ENCODE results near the gene AGBL5. TPM values are rescaled to one million over a fixed set of nuclear protein-coding genes. Genes with fewer than 3 reads are reported as not detected.

Gene AGBL5
- total and polyA plus RNA-seq, 3 donors from 2014 or later = 227 to 784 (median 294) TPM

DNA sequence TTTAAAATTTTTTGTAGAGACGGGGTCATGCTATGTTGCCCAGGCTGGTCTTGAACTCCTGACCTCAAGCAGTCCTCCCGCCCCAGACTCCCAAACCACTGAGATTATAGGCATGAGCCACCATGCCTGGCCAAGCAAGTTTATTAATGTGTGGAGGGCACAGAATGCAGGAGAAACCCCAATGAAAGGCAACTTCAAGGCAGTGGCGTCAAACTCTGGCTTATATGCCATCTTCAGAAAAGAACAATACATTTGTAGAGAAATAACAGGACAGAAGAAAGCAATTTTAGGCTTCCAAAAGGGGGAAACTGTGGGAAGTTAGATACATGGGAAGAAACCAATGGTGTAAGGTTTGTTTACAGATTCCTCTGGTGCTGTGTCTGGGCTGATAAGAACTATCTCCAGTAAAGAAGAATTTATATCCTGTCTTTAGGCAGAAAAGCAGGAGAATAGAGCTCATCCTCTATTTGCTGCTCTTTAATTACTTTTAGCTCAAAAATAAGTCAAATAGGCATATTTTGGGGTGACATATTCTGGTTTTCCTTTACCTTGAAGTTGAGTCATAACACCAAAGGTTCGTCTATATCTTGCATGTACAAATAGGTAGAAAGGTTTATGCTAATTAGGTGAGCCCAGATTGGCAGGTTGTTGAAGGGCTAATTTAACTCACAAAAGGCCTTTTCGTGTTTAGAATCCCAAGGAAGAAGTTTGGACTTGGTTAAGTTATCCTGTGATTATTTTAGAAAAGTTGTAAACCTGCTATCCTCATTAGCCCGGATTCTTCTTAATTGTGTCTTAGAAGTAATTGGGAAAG lies 44.7 kb upstream of the AGBL5 start:
- TF ChIP-seq, protein P1, sequence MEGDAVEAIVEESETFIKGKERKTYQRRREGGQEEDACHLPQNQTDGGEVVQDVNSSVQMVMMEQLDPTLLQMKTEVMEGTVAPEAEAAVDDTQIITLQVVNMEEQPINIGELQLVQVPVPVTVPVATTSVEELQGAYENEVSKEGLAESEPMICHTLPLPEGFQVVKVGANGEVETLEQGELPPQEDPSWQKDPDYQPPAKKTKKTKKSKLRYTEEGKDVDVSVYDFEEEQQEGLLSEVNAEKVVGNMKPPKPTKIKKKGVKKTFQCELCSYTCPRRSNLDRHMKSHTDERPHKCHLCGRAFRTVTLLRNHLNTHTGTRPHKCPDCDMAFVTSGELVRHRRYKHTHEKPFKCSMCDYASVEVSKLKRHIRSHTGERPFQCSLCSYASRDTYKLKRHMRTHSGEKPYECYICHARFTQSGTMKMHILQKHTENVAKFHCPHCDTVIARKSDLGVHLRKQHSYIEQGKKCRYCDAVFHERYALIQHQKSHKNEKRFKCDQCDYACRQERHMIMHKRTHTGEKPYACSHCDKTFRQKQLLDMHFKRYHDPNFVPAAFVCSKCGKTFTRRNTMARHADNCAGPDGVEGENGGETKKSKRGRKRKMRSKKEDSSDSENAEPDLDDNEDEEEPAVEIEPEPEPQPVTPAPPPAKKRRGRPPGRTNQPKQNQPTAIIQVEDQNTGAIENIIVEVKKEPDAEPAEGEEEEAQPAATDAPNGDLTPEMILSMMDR (IDR thresholded peaks at IDR 0.05) = no peak
- TF ChIP-seq POLR2A (IDR thresholded peaks at IDR 0.05) = no peak
- Histone ChIP-seq H3K36me3 (ENCODE audit: low read depth, missing control alignments) (no peaks in the 10 kb centered on the region), H3K4me1 (peaks cover 3% of the 10 kb centered on the region), H3K27me3 (no peaks in the 10 kb centered on the region), H3K4me3 (no peak overlapping the region), H3K27ac (no peak overlapping the region), H3K9me3 (no peaks in the 10 kb centered on the region)
- 74 to 81% methylated on average over 6 of the region's 6 CpGs for WGBS, 2 donors
- intact Hi-C loops (cut with DNase I; ENCODE audit: low total_unique reads) = no loop called here
- DNase-seq = no peak

GRCh38 chr2:27007416-27008374 lies 43.8 kb upstream of the AGBL5 start:
- Histone ChIP-seq H3K36me3 (ENCODE audit: low read depth, missing control alignments) (no peaks in the 10 kb centered on the region), H3K27me3 (no peaks in the 10 kb centered on the region), H3K4me3 (no peak overlapping the region), H3K27ac (no peak overlapping the region), H3K9me3 (no peaks in the 10 kb centered on the region), H3K4me1 (no peaks in the 10 kb centered on the region)
- intact Hi-C loops (cut with DNase I; ENCODE audit: low total_unique reads) = no loop called here
- DNase-seq = no peak
- TF ChIP-seq, protein P1 (IDR thresholded peaks at IDR 0.05) = no peak
- no peak for TF ChIP-seq POLR2A (IDR thresholded peaks at IDR 0.05)
- 66 to 74% methylated on average over 8 of the region's 8 CpGs for WGBS, 2 donors

DNA sequence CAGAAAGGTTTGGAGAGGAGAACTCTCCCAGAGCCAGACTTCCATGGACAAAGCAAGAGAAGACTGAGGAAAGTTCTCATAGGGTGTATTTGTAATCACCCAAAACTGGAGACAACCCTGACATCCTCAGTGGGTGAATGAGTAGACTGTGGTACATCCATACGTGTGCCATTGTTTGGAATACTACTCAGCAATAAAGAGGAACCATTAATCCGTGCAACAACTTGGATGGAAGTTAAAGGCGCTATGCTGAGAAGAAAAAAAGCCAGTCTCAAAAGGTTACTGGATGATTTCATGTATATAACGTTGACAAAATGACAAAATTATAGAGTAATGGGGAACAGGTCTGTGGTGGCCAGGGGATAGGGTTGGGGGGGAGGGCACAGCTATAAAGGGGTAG lies 42.8 kb upstream of the AGBL5 start:
- H3K4me3 ChIP-seq = no peak overlapping the region
- H3K36me3 ChIP-seq (ENCODE audit: low read depth, missing control alignments) = no peaks in the 10 kb centered on the region
- no peaks in the 10 kb centered on the region for H3K27me3 ChIP-seq
- intact Hi-C loops (cut with DNase I; ENCODE audit: low total_unique reads) = no loop called here
- H3K4me1 ChIP-seq = no peaks in the 10 kb centered on the region
- no peak for TF ChIP-seq POLR2A (IDR thresholded peaks at IDR 0.05)
- TF ChIP-seq, protein P1 (IDR thresholded peaks at IDR 0.05) = no peak
- no peak for DNase-seq
- whole genome bisulfite sequencing, 2 donors = 93 to 98% methylated on average over 4 of the region's 4 CpGs
- no peaks in the 10 kb centered on the region for H3K9me3 ChIP-seq
- H3K27ac ChIP-seq = no peak overlapping the region

- no peak overlapping the region for H3K27ac ChIP-seq
- intact Hi-C loops (cut with DNase I; ENCODE audit: low total_unique reads) = no loop called here
- no peaks in the 10 kb centered on the region for H3K4me1 ChIP-seq
- DNase-seq = no peak
- TF ChIP-seq, protein P1 (IDR thresholded peaks at IDR 0.05) = no peak
- no peak for TF ChIP-seq POLR2A (IDR thresholded peaks at IDR 0.05)
- no peaks in the 10 kb centered on the region for H3K9me3 ChIP-seq
- H3K27me3 ChIP-seq = no peaks in the 10 kb centered on the region
- no peak overlapping the region for H3K4me3 ChIP-seq
- H3K36me3 ChIP-seq (ENCODE audit: low read depth, missing control alignments) = no peaks in the 10 kb centered on the region
Measured at GRCh38 chr2:27009083-27009482, 42.4 kb upstream of the AGBL5 start.

All from testis (tissue), 3 donors.